ENCODE results near the gene ZW10. TPM values are rescaled to one million over a fixed set of nuclear protein-coding genes. Genes with fewer than 3 reads are reported as not detected.

The ZW10 gene
- total RNA-seq, 1 experiment from 2014 or later = 21.0 TPM

- Histone ChIP-seq H3K36me3 (ENCODE audit: control insufficient read depth in 1 of 2, insufficient read depth in 2 of 2, low read length in 2 of 2) (peaks cover 4 to 5% of the 10 kb centered on the region in 2 experiments; a peak in 2 of 4 replicates), H3K4me3 (replicated peaks in 1 of 2; ENCODE audit: low read depth in 1 of 2, low read length in 2 of 2) (no peak overlapping the region), H3K27ac (ENCODE audit: low read depth, low read length) (no peak overlapping the region), H3K79me2 (ENCODE audit: insufficient read depth, low read length) (no peaks in the 10 kb centered on the region), H3K27me3 (ENCODE audit: insufficient read depth, low read length) (no peaks in the 10 kb centered on the region), H3K4me2 (ENCODE audit: low read length) (no peak overlapping the region), H3K4me1 (ENCODE audit: control insufficient read depth in 1 of 2, insufficient read depth in 2 of 2, low read length in 2 of 2) (no peaks in the 10 kb centered on the region), H3K9me2 (ENCODE audit: insufficient read depth) (no peaks in the 10 kb centered on the region), H4K20me1 (ENCODE audit: insufficient read depth) (no peaks in the 10 kb centered on the region), H3K9ac (ENCODE audit: low read length) (no peak overlapping the region), H2AFZ (ENCODE audit: low read depth, low read length, poor library complexity, severe bottlenecking) (no peak overlapping the region), H3K9me3 (ENCODE audit: control insufficient read depth in 1 of 2, insufficient read depth in 1 of 2, low read depth in 1 of 2, low read length in 2 of 2) (no peaks in the 10 kb centered on the region)
- RAD21 ChIA-PET (ENCODE audit: low non-redundant PET in 1 of 2, low total read pairs in 2 of 2, uncharacterized antibody in 2 of 2, unreplicated experiment in 2 of 2) = no interaction called here
- no peak for ATAC-seq
- no peak for DNase-seq (ENCODE audit: low read depth, low spot score)
- CTCF ChIA-PET = interaction anchor here (2.5 kb wide), 1 partner anchor 175 kb away, joined by 9 read pairs; no protein-coding TSS in a partner anchor
- no peak for TF ChIP-seq CBX3 (IDR thresholded peaks at IDR 0.05; ENCODE audit: low read depth)
- TF ChIP-seq EZH2phosphoT487 (IDR thresholded peaks at IDR 0.05; ENCODE audit: borderline replicate concordance) = no peak
- TF ChIP-seq CEBPB (IDR thresholded peaks at IDR 0.05; ENCODE audit: low read depth) = no peak
- TF ChIP-seq POLR2AphosphoS5 (IDR thresholded peaks at IDR 0.05; ENCODE audit: low read depth, low read length) = no peak
- TF ChIP-seq ZBTB33 (IDR thresholded peaks at IDR 0.05; ENCODE audit: extremely low read depth, insufficient replicate concordance, low read length) = no peak
- TF ChIP-seq EGR1 (IDR thresholded peaks at IDR 0.05; ENCODE audit: low read depth) = no peak
- no peak for TF ChIP-seq POLR2A (IDR thresholded peaks at IDR 0.05; ENCODE audit: borderline replicate concordance, extremely low read depth, insufficient read depth, insufficient read length)
- TF ChIP-seq ATF3 (IDR thresholded peaks at IDR 0.05) = no peak
- no peak for TF ChIP-seq SRF (IDR thresholded peaks at IDR 0.05; ENCODE audit: low read depth)
- TF ChIP-seq EZH2 (IDR thresholded peaks at IDR 0.05) = no peak
- TF ChIP-seq JUND (IDR thresholded peaks at IDR 0.05) = no peak
- TF ChIP-seq REST (IDR thresholded peaks at IDR 0.05; ENCODE audit: low read depth) = no peak
- BruUV-seq (replicated peaks) = no TSS peak
- POLR2A ChIA-PET = no interaction called here
- intact Hi-C loops (cut with micrococcal nuclease) = no loop called here
Measured at GRCh38 chr11:113728814-113729213, 44.7 kb downstream of the ZW10 start.

Data from HCT116 (cell line).